H9 (cell line): ENCODE results near the gene LRRN4CL. TPM values are rescaled to one million over a fixed set of nuclear protein-coding genes. Genes with fewer than 3 reads are reported as not detected.
"Not testable (repeated sequence)": the region's sequence is repeated elsewhere in the genome, so short reads cannot be mapped to it uniquely, and the experiment has no call there.

Source experiments
- DNase-seq: peaks from one replicate; pipeline ENCODE4 v3.0.0-alpha.2; 2017
- H2AFZ ChIP-seq: one replicate; pipeline ENCODE4 v1.6.1; 2013; ENCODE audit warnings: mild to moderate bottlenecking, low read length, control low read depth, moderate library complexity
- H2AK5ac ChIP-seq: 2 replicates; pipeline ENCODE4 v1.6.1; 2013; ENCODE audit warnings: low read length, control low read depth, mixed read lengths; ENCODE audit not compliant: insufficient read length
- H2BK120ac ChIP-seq: one replicate; pipeline ENCODE4 v1.6.1; 2013; ENCODE audit warnings: low read depth, mild to moderate bottlenecking, low read length, control low read depth, inconsistent platforms; ENCODE audit not compliant: poor library complexity, severe bottlenecking
- H2BK12ac ChIP-seq: 2 replicates; pipeline ENCODE4 v1.6.1; 2013; ENCODE audit warnings: low read length, control low read depth, mixed read lengths, low read depth; ENCODE audit not compliant: insufficient read length
- H2BK15ac ChIP-seq: 2 replicates; pipeline ENCODE4 v1.6.1; 2013; ENCODE audit warnings: low read depth, low read length, control low read depth
- H2BK20ac ChIP-seq: one replicate; pipeline ENCODE4 v1.6.1; 2013; ENCODE audit warnings: low read depth, mild to moderate bottlenecking, low read length, control low read depth, inconsistent platforms; ENCODE audit not compliant: poor library complexity, severe bottlenecking
- H2BK5ac ChIP-seq: 2 replicates; pipeline ENCODE4 v1.6.1; 2013; ENCODE audit warnings: low read length, control low read depth, mixed read lengths; ENCODE audit not compliant: insufficient read length
- H3K14ac ChIP-seq: 2 replicates; pipeline ENCODE4 v1.6.1; 2013; ENCODE audit warnings: low read length, control low read depth; ENCODE audit not compliant: insufficient read depth
- H3K18ac ChIP-seq: 2 replicates; pipeline ENCODE4 v1.6.1; 2013; ENCODE audit warnings: low read depth, mild to moderate bottlenecking, mixed read lengths, low read length, control low read depth; ENCODE audit not compliant: insufficient read length
- H3K23ac ChIP-seq: 2 replicates; pipeline ENCODE4 v1.6.1; 2013; ENCODE audit warnings: low read length, control low read depth, mixed read lengths, low read depth; ENCODE audit not compliant: insufficient read length
- H3K23me2 ChIP-seq: 2 replicates; pipeline ENCODE4 v1.6.1; 2013; ENCODE audit warnings: low read depth, mild to moderate bottlenecking, mixed read lengths, low read length, control low read depth; ENCODE audit not compliant: insufficient read length, poor library complexity, severe bottlenecking
- H3K27ac ChIP-seq: 2 replicates; pipeline ENCODE4 v1.5.1; 2013; ENCODE audit warnings: low read length, control low read depth, mixed read lengths, low read depth; ENCODE audit not compliant: insufficient read length
- H3K27me3 ChIP-seq: 2 replicates; pipeline ENCODE4 v1.6.1; 2013; ENCODE audit warnings: low read length, control low read depth, inconsistent platforms; ENCODE audit not compliant: insufficient read depth
- H3K4ac ChIP-seq: 2 replicates; pipeline ENCODE4 v1.6.1; 2013; ENCODE audit warnings: low read depth, mild to moderate bottlenecking, control low read depth, inconsistent platforms, low read length, moderate library complexity
- H3K4me1 ChIP-seq: 2 replicates; pipeline ENCODE4 v1.6.1; 2013; ENCODE audit warnings: low read length, control low read depth, inconsistent platforms; ENCODE audit not compliant: insufficient read depth
- H3K4me2 ChIP-seq: 2 replicates; pipeline ENCODE4 v1.6.1; 2013; ENCODE audit warnings: low read length, control low read depth, mixed read lengths; ENCODE audit not compliant: insufficient read length, insufficient read depth
- H3K56ac ChIP-seq: 2 replicates; pipeline ENCODE4 v1.6.1; 2013; ENCODE audit warnings: low read depth, mild to moderate bottlenecking, mixed read lengths, low read length, control low read depth; ENCODE audit not compliant: insufficient read length
- H3K79me1 ChIP-seq: 2 replicates; pipeline ENCODE4 v1.6.1; 2013; ENCODE audit warnings: low read depth, mild to moderate bottlenecking, moderate library complexity, low read length, control low read depth, inconsistent platforms; ENCODE audit not compliant: insufficient read depth, poor library complexity, severe bottlenecking
- H3K79me2 ChIP-seq: 2 replicates; pipeline ENCODE4 v1.6.1; 2013; ENCODE audit warnings: low read length, control low read depth, inconsistent platforms; ENCODE audit not compliant: insufficient read depth
- H3K9ac ChIP-seq: 2 replicates; pipeline ENCODE4 v1.6.1; 2013; ENCODE audit warnings: low read length, control low read depth, mixed read lengths; ENCODE audit not compliant: insufficient read length; ENCODE audit errors: extremely low read depth
- H3K9me3 ChIP-seq: one replicate; pipeline ENCODE4 v1.6.1; 2013; ENCODE audit warnings: low read depth, low read length, inconsistent platforms; ENCODE audit not compliant: control insufficient read depth
- H3T11ph ChIP-seq: one replicate; pipeline ENCODE4 v1.6.1; 2013; ENCODE audit warnings: mild to moderate bottlenecking, low read length, control low read depth, inconsistent platforms
- H4K20me1 ChIP-seq: one replicate; pipeline ENCODE4 v1.6.1; 2013; ENCODE audit not compliant: control insufficient read depth, insufficient read length, insufficient read depth
- H4K5ac ChIP-seq: 2 replicates; pipeline ENCODE4 v1.6.1; 2013; ENCODE audit warnings: low read depth, mild to moderate bottlenecking, mixed read lengths, low read length, control low read depth; ENCODE audit not compliant: insufficient read length
- H4K8ac ChIP-seq: replicated peaks from 2 replicates; pipeline ENCODE4 v1.6.1; 2013; ENCODE audit warnings: low read length, control low read depth, mixed read lengths, low read depth; ENCODE audit not compliant: insufficient read length
- H4K91ac ChIP-seq: 2 replicates; pipeline ENCODE4 v1.6.1; 2013; ENCODE audit warnings: low read depth, mild to moderate bottlenecking, moderate library complexity, mixed read lengths, low read length, control low read depth; ENCODE audit not compliant: insufficient read length
- H3K27ac Mint-ChIP-seq, 3 experiments: 2 replicates in 2 of 3; 3 replicates in 1 of 3; pipeline ENCODE4 v1.8.0; 2020 to 2021; ENCODE audit warnings: mixed read lengths in 3 of 3, mild to moderate bottlenecking in 1 of 3, moderate library complexity in 1 of 3
- H3K27me3 Mint-ChIP-seq: 2 replicates; pipeline ENCODE4 v1.8.0; 2021; ENCODE audit warnings: low read depth, mild to moderate bottlenecking, moderate library complexity, mixed read lengths
- H3K36me3 Mint-ChIP-seq, 3 experiments: 2 replicates in 2 of 3; 3 replicates in 1 of 3; pipeline ENCODE4 v1.8.0; 2020 to 2021; ENCODE audit warnings: low read depth in 3 of 3, mixed read lengths in 3 of 3; ENCODE audit not compliant: insufficient read depth in 1 of 3
- H3K4me1 Mint-ChIP-seq, 2 experiments: 2 replicates each; pipeline ENCODE4 v1.8.0; 2020; ENCODE audit warnings: mixed read lengths in 2 of 2
- H3K4me3 Mint-ChIP-seq, 2 experiments: 2 replicates in 1 of 2; 3 replicates in 1 of 2; pipeline ENCODE4 v1.8.0; 2020 to 2021; ENCODE audit warnings: mild to moderate bottlenecking in 2 of 2, mixed read lengths in 2 of 2, moderate library complexity in 1 of 2
- H3K9me3 Mint-ChIP-seq, 2 experiments: 2 replicates in 1 of 2; 3 replicates in 1 of 2; pipeline ENCODE4 v1.8.0; 2020; ENCODE audit warnings: mild to moderate bottlenecking in 2 of 2, mixed read lengths in 2 of 2, moderate library complexity in 1 of 2
- WGBS: extraction: QIAGEN DNeasy Blood & Tissue Kit; methylation state at CpG from one replicate; pipeline ENCODE4 v1.1.7; 2013; ENCODE audit warnings: missing lambda C conversion rate, low lambda C conversion rate, mixed read lengths; ENCODE audit not compliant: insufficient read length; ENCODE audit errors: extremely low coverage; 5-methylcytosine and 5-hydroxymethylcytosine counted together
- total RNA-seq: library from RNA; stranded (reverse); gene quantifications from 2 replicates; pipeline ENCODE4 v1.2.1, GENCODE V29; 2021
- TF ChIP-seq, protein P1 (sequence below): fragments of 200-600 bp; sonication (generic); conservative IDR thresholded peaks from 3 replicates; pipeline ENCODE4 v1.8.0; 2021; ENCODE audit warnings: antibody characterized with exemption, mild to moderate bottlenecking

Gene LRRN4CL
- total RNA-seq, 1 experiment from 2014 or later = 0.59 TPM

DNA sequence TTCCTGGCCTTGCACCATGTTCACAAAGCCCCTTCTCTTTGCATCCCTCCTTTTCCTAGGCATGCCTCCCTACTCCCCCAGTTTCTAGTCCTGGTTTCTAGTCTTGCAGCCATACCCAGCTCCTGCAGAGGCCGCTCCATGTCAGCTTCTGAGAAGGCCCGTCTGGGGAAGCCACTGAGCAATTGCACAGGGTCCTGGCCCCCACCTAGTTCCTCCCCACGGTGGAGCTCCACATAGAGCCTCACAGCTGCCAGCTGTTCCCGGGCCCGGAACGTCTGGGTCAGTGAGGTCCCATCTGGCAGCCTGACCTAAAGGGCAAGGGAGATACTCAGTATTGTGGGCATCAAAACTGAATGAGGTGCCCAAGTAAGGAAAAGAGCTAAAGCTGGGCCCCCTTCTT, 12.6 kb downstream of the LRRN4CL start:
- no peak overlapping the region for H2AK5ac ChIP-seq
- no peak overlapping the region for H4K8ac ChIP-seq
- 0 out of 5 replicates have a peak, but pooled peaks cover 0 to 2% of the 10 kb centered on the region in 2 experiments for H3K9me3 Mint-ChIP-seq
- H3K27me3 Mint-ChIP-seq = no peaks in the 10 kb centered on the region
- no peak overlapping the region for H3K9ac ChIP-seq
- peaks cover 8% of the 10 kb centered on the region for H3K23me2 ChIP-seq
- no peak overlapping the region for H2BK12ac ChIP-seq
- H4K20me1 ChIP-seq = no peaks in the 10 kb centered on the region
- H4K5ac ChIP-seq = no peak overlapping the region
- H2BK120ac ChIP-seq = no peak overlapping the region
- peak overlapping the region in 2 of 3 experiments; percentile 31 to 63; a peak in 2 of 7 replicates for H3K27ac Mint-ChIP-seq
- H3K79me2 ChIP-seq = no peaks in the 10 kb centered on the region
- H2BK20ac ChIP-seq = no peak overlapping the region
- H3K23ac ChIP-seq = no peak overlapping the region
- no peak overlapping the region for H2AFZ ChIP-seq
- H3K79me1 ChIP-seq = no peaks in the 10 kb centered on the region
- TF ChIP-seq, protein P1, sequence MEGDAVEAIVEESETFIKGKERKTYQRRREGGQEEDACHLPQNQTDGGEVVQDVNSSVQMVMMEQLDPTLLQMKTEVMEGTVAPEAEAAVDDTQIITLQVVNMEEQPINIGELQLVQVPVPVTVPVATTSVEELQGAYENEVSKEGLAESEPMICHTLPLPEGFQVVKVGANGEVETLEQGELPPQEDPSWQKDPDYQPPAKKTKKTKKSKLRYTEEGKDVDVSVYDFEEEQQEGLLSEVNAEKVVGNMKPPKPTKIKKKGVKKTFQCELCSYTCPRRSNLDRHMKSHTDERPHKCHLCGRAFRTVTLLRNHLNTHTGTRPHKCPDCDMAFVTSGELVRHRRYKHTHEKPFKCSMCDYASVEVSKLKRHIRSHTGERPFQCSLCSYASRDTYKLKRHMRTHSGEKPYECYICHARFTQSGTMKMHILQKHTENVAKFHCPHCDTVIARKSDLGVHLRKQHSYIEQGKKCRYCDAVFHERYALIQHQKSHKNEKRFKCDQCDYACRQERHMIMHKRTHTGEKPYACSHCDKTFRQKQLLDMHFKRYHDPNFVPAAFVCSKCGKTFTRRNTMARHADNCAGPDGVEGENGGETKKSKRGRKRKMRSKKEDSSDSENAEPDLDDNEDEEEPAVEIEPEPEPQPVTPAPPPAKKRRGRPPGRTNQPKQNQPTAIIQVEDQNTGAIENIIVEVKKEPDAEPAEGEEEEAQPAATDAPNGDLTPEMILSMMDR = 0 out of 3 replicates have a peak, but pooled peaks have one; percentile 14
- H3K18ac ChIP-seq = no peak overlapping the region
- no peaks in the 10 kb centered on the region for H3K4me1 ChIP-seq
- H3K27me3 ChIP-seq = no peaks in the 10 kb centered on the region
- no peak overlapping the region for H2BK5ac ChIP-seq
- H3K27ac ChIP-seq = no peak overlapping the region
- no peak for DNase-seq
- no peak overlapping the region for H3K4me2 ChIP-seq
- H3K56ac ChIP-seq = no peak overlapping the region
- peak overlapping the region in 1 of 2 experiments; percentile 85; a peak in 1 of 5 replicates for H3K4me3 Mint-ChIP-seq
- H3K4ac ChIP-seq = no peak overlapping the region
- H3K9me3 ChIP-seq = no peaks in the 10 kb centered on the region
- peaks cover 17 to 49% (median 44%) of the 10 kb centered on the region in 3 experiments; a peak in 6 of 7 replicates for H3K36me3 Mint-ChIP-seq
- H2BK15ac ChIP-seq = no peak overlapping the region
- H3K14ac ChIP-seq = no peak overlapping the region
- H3K4me1 Mint-ChIP-seq = peaks cover 17 to 30% of the 10 kb centered on the region in 2 experiments
- WGBS = no CpG with 5 or more reads among the region's 6 CpGs
- no peak overlapping the region for H4K91ac ChIP-seq
- H3T11ph ChIP-seq = no peak overlapping the region

DNA sequence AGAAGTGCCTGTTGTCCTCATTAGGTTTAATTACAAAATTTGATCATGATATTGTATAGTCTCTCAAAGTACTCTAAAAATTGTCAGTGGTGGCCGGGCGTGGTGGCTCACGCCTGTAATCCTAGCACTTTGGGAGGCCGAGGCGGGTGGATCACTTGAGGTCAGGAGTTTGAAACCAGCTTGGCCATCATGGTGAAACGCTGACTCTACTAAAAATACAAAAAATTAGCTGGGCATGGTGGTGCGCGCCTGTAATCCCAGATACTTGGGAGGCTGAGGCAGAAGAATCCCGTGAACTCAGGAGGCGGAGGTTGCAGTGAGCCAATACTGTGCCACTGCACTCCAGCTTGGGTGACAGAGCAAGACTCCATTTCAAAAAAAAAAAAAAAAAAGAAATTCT, 13.9 kb downstream of the LRRN4CL start:
- not testable (repeated sequence) for H2BK12ac ChIP-seq, H2AFZ ChIP-seq, H3K79me1 ChIP-seq, H3K9me3 ChIP-seq, H2BK15ac ChIP-seq, H4K20me1 ChIP-seq, H2BK5ac ChIP-seq, H2BK120ac ChIP-seq, H3K18ac ChIP-seq, H3K79me2 ChIP-seq, H3K23ac ChIP-seq, H3K27me3 ChIP-seq, H3K9ac ChIP-seq, H4K5ac ChIP-seq, H3K4me1 ChIP-seq, H4K8ac ChIP-seq, H3K4me2 ChIP-seq, DNase-seq, H2AK5ac ChIP-seq, H3T11ph ChIP-seq, H3K4ac ChIP-seq, H2BK20ac ChIP-seq, H3K9me3 Mint-ChIP-seq, H3K27me3 Mint-ChIP-seq, H3K27ac Mint-ChIP-seq, H4K91ac ChIP-seq, H3K14ac ChIP-seq, H3K4me3 Mint-ChIP-seq, H3K27ac ChIP-seq, H3K56ac ChIP-seq
- H3K36me3 Mint-ChIP-seq = peaks cover 17 to 49% (median 44%) of the 10 kb centered on the region in 3 experiments; a peak in 6 of 7 replicates
- H3K23me2 ChIP-seq = peaks cover 11% of the 10 kb centered on the region
- peaks cover 23 to 29% of the 10 kb centered on the region in 2 experiments for H3K4me1 Mint-ChIP-seq
- WGBS = no CpG with 5 or more reads among the region's 10 CpGs
